ENCODE measurements around the gene NOP56.

The NOP56 gene

GRCh38 chr20:2700913-2701620 is 48.6 kb downstream of the NOP56 start:
- DNase-seq = peak in 29 of 58 donors; percentile 6 to 61 (median 33)

GRCh38 chr20:2701671-2702081 is 49.2 kb downstream of the NOP56 start:
- DNase-seq = no peak

GRCh38 chr20:2703716-2704475 is 51.5 kb downstream of the NOP56 start:
- no peak for DNase-seq

GRCh38 chr20:2705931-2706645 is 53.7 kb downstream of the NOP56 start:
- DNase-seq = no peak

GRCh38 chr20:2706688-2707352 is 54.4 kb downstream of the NOP56 start:
- no peak for DNase-seq

- DNase-seq = no peak
Observed at GRCh38 chr20:2707353-2708072, 55.1 kb downstream of the NOP56 start.

Measured in anterior cingulate cortex (tissue), 58 donors.